ENCODE measurements around the gene AVEN.

GRCh38 chr15:34039790-34040113 lies 748 bp upstream of the AVEN start:
- TF ChIP-seq ELK1 (CRISPR knock-in tag; IDR thresholded peaks at IDR 0.05) (no peak), JUN (IDR thresholded peaks at IDR 0.05; ENCODE audit: borderline replicate concordance, low read depth, low read length) (no peak), JUN (CRISPR knock-in tag; IDR thresholded peaks at IDR 0.05; ENCODE audit: borderline replicate concordance) (no peak), GATA2 (CRISPR knock-in tag; IDR thresholded peaks at IDR 0.05) (no peak), POLR2A (conservative IDR thresholded peaks at IDR 0.05) (no peak), CBFA2T3 (IDR thresholded peaks at IDR 0.05) (no peak), SNAPC5 (CRISPR knock-in tag; IDR thresholded peaks at IDR 0.05) (no peak)
